Placental pericyte (primary cell): ENCODE results near the gene PSAT1. TPM values are rescaled to one million over a fixed set of nuclear protein-coding genes. Genes with fewer than 3 reads are reported as not detected.

Experiments used
- total RNA-seq: library from RNA; depleted of rRNA; stranded (reverse); fragments of >200 nt; gene quantifications from 2 replicates; pipeline ENCODE4 v1.2.3, GENCODE V29; 2012

PSAT1 gene
- 75.0 and 119 TPM in 2 replicates for total RNA-seq

GRCh38 chr9:78296893-78297671, at the start of gene PSAT1:
Gene PSAT1 (plus strand): TSS chr9:78297125. CDS start chr9:78297211, 86 bp downstream.

Other genes starting within 250 kb of the PSAT1 start
- gene CEP78, start 61.0 kb upstream of the PSAT1 start, total RNA-seq = 4.2 and 32.4 TPM in 2 replicates